GM18867 (cell line): ENCODE measurements around the gene KLHL6.
"Not testable (repeated sequence)": the region's sequence is repeated elsewhere in the genome, so short reads cannot be mapped to it uniquely, and the experiment has no call there.

Source experiments
- ATAC-seq: cut with Tn5 transposase; IDR thresholded peaks from one replicate; pipeline ENCODE4 v1.9.1; 2021; ENCODE audit warnings: mild to moderate bottlenecking, moderate library complexity; ENCODE audit not compliant: unreplicated experiment

Gene KLHL6

GRCh38 chr3:183533412-183534132 is 21.9 kb downstream of the KLHL6 start:
- peak; percentile 38 for ATAC-seq

DNA sequence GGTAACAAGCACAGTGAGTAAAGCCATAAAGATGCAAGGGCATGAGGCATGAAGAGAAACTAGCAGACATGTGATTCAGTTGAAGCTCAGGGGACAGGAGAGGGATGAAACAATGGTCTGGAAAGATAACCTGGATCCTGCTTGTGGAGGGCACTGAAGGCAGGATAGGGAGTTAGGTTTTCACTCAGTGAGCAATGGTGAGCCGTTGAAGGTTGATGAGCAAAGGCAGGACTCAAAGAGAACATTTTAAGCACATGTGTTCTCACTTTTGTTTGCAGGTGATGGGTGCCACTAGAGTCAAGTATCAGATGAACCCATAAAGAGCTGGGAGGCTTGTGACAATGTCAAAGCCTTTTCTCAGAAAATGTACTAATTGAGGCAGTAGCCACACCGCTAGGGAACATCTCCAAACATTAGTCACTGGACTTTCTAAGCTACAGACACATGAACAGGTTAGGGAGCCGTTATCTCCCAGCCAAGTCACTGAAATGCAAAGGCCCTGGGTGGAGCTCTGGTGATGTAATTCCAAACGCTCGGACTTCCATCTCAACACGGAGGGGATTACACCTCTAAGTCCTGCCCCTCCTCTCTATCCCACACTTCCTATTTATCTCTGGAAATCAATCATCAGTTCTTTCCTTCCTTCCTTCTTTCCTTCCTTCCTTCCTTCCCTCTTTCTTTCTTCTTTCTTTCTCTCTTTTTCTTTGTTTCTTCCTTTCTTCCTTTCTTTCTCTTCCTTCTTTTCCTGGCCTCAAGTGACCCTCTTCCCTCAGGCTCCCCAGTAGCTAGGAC is 22.7 kb downstream of the KLHL6 start:
- no peak for ATAC-seq

DNA sequence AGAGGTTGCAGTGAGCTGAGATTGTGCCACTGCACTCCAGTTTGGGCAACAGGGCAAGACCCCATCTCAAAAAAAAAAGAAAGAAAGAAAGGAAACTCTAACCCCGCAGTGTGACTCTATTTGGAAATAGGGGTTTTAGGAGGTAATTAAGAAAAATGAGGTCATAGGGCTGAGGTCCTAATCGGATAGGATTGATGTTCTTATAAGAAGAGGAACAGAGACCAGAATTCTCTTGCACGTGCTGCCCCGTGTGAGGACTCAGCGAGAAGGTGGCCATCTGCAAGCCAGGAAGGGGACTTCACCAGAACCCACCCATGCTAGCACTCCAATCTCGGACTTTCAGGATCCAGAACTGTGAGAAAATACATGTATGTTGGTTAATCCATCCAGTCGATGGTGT is 25.8 kb downstream of the KLHL6 start:
- no peak for ATAC-seq

DNA sequence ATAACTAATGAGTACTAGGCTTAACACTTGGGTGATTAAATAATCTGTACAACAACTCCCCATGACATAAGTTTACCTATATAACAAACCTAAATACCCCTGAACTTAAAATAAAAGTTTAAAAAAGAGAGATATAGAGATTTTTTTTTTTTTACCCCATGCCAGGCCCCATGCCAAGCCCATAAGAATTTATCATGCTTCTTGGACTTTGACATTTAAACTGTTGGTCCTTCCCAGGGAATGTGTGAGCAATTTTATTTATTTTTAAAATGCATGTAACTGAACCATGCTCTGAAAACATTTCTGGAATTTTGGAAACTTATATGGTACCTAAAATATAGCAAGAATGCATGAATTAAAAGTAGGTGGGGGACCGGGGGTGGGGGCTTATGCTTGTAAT is 26.3 kb downstream of the KLHL6 start:
- no peak for ATAC-seq

DNA sequence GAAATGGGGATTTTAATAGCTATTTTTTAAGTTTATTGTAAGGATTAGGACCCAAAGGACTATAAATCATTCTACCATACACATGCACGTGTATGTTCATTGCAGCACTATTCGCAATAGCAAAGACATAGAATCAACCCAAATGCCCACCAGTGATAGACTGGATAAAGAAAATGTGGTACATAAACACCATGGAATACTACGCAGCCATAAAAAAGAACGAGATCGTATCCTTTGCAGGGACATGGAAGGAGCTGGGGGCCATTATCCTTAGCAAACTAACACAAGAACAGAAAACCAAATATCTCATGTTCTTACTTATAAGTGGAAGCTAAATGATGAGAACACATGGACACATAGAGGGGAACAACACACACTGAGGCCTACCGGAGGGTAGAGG is 26.7 kb downstream of the KLHL6 start:
- ATAC-seq: not testable (repeated sequence)

DNA sequence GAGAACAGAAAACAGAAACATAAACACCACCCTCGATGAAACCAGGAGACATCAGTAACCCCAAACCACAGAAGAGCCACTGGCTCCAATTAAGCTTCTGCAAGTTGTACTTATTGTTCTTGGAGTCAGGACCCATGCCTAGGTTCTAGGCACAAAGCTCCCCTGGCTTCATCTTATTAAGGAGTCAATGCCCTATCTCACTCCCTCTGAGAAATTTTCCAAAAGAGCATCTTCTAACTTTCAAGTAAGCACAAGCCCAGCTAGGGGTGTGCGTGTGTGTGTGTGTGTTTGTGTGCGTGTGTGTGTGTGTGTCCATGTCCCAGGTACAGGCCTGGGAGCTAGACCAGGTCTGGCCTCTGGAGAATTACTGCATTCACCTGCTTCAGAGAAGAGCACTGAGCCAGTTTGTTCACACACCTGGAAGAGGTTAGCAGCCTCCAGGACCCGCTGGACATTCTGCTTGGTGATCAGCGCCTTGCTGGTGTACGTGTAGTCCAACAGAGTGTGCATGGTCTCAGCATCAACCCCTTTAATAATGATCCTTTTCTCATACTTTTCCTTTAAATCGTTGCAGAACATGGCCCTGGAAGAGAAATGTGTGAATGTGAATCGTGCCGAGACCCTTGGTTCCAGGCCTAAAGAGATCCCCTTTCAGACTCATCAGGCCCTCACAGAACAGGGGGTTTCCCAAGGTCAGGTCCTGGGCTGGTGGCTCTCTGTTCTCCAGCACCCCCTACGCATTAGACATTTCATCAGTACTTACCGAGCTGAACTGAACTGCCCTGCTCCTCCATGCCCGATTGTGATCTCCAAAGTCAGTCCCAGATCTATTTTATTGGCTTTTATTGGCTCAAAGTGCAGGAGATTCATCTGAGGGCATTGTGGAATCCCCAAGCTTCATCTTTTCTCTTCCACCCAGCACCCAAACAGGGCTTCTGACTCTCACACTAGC is 27.8 kb downstream of the KLHL6 start:
- ATAC-seq: peak; percentile 88

DNA sequence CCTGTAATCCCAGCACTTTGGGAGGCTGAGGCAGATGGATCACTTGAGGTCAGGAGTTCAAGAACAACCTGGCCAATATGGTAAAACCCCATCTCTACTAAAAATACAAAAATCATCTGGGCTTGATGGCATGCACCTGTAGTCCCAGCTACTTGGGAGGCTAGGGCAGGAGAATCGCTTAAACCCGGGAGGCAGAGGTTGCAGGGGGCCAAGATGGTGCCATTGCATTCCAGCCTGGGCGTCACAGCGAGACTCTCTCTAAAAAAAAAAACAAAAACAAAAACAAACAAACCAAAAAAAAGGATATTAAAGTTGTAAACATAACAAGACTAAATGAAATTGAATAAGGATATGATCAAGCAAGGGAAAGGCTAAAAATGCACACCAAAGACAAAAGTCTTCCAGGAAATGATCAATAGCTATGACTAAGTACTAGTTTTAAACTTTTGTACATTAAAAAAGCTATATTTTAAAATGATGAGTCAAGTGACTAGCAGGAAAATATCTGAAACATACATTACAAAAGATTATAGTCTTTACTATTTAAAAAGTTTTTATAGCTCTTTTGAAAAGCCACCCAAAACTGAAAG is 28.6 kb downstream of the KLHL6 start:
- peak; percentile 13 for ATAC-seq

- no peak for ATAC-seq
Observed at GRCh38 chr3:183524476-183524875, 31.0 kb downstream of the KLHL6 start.

DNA sequence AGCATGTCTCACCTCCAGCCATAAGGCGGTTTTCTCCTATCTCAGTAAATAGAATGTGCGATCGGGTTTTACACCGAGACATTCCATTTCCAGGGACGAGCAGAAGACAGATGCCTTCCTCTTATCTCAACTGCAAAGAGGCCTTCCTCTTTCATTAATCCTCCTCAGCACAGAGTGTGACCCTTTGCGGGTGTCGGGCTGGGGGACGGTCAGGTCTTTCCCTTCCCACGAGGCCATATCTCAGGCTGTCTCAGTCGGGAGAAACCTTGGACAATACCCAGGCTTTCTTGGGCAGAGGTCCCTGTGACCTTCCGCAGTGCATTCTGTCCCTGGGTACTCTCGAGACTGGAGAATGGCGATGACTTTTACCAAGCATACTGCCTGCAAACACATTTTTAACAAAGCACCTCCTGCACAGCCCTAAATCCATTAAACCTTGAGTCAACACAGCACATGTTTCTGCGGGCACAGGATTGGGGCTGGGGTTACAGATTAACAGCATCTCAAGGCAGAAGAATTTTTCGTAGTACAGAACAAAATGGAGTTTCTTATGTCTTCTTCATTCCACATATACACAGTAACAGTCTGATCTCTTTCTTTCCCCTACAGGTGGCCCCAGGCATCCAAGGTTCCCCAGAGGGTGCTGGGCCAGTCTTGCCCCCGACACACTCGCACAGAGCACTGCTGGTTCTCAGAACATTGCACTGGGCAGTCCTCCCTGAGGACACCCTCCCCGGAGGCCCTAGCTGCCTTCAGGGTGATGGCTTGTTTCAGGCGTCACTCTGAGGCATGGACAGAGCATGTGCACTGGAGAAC is 34.6 kb downstream of the KLHL6 start:
- ATAC-seq: not testable (repeated sequence)

GRCh38 chr3:183520295-183520694 is 35.2 kb downstream of the KLHL6 start:
- not testable (repeated sequence) for ATAC-seq

- no peak for ATAC-seq
Observed at GRCh38 chr3:183519891-183520290, 35.6 kb downstream of the KLHL6 start.

DNA sequence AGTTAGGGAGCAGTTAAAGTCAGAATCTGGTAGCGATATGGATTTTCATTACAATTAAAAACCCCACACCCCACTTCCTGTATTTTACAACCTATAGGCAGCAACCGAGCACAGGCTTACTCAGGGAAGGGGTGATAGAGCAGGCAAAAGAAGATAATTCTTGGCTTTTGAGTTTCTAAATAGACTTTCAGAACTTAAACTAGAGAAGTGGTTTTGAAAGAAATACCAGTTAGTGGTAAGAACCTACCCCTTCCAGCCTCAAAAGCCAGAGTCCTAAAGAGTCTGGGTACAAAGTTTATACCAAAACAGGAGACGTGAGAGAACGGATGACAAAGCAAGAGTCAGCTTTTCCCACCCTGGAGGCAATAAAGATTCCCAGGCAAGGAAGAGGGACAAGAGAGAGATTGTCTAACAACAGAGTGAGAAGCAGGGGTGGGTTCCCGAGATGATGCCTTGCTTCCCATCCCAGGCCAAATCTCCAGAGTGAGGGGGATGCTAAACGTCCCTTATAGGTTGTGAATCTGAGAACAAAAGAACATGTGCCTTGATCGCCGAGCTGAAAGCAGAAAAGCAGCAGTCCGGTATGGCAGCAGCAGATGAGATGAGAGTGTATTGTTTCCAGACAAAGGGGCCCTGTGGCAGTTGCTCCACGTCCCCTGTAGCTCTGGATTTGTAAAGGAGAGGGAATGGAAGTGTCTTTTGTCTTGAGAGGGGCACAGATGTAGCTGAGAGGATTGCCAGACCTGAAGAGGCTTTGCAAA is 36.8 kb downstream of the KLHL6 start:
- no peak for ATAC-seq

- ATAC-seq: no peak
Observed at GRCh38 chr3:183517607-183518006, 37.9 kb downstream of the KLHL6 start.

DNA sequence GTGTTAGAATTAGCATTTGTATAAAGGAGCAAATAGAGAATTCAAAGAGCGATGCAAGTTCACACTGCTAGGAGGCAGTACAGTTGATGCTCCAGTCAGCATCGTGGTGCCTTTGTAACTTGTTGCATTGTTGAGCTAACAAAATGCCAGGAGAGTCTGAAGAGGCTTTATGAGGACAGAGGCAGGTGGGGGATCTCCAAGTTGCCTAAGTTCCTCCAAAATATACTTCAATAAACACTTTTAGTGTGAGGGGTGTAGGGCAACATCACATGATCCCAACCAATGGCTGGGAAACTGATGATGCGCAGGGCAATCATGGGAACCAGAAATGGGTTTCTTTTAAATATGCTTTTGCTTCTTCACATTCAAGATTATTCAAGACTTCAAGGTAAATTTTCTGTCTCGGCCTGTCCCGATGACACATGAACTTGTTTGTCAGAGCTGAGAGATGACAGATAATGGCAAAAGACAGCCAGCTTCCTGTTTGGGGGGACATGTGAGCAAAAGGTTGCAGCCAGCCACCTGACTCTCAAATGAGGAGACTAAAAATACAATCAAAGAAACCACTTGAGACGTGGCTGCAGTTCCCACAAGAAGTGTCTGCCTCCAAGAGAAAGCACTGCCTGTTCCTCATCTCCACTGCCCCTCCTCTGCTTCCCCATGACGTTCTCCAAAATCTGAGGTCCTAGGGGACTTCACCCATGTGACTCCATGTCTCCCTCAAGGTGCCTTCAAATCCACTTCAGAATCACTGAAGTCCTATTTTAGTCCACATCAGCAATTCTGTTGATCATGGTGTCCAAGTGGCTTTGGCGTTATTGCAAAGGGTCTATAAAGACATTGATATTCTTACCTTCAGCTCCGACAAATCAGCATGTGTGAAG is 39.3 kb downstream of the KLHL6 start:
- peak; percentile 74 for ATAC-seq

DNA sequence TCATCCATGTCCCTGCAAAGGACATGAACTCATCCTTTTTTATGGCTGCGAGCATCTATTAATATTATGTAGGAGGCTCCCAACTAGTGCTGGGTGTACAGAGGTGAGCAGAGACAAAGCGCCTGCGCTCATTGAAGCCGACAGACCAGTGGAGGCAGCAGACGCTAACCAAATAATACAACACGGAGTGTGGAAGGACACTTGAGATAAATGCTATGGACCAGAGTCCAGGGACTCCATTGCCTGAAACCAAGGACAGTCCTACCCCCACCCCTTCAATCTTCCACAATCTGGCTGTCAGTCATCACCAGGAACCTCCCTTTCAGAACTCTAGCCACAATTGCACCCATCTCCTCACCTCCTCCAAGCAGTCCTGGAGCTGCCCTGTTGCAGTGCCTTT is 41.5 kb downstream of the KLHL6 start:
- ATAC-seq: no peak

- ATAC-seq: no peak
Observed at GRCh38 chr3:183513046-183513706, 42.3 kb downstream of the KLHL6 start.

DNA sequence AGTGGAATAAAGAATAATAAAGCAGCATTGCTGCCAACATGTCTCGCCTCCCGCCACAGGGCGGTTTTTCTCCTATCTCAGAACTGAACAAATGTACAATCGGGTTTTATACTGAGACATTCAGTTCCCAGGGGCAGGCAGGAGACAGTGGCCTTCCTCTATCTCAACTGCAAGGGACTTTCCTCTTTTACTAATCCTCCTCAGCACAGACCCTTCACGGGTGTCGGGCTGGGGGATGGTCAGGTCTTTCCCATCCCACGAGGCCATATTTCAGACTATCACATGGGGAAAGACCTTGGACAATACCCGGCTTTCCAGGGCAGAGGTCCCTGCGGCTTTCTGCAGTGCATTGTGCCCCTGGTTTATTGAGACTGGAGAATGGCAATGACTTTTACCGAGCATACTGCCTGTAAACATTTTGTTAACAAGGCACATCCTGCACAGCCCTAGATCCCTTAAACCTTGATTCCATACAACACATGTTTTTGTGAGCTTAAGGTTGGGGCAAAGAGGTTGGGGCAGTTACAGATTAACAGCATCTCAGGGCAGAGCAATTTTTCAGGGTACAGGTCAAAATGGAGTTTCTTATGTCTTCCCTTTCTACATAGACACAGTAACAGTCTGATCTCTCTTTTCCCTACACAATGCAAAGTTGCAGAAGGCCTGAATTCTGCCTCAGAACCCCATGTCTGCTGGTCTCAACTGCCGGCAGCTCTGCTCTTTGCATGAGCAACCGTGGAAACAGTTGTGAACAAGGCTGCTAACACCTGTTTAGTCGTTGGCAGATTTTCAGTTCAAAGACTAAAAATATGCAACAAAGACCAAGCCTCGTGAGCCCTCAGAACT is 44.0 kb downstream of the KLHL6 start:
- ATAC-seq: peak; percentile 54
